Measurements from ENCODE around the gene NAV2.

GRCh38 chr11:20099527-20099926 is 386.9 kb downstream of the NAV2 start:
- TF ChIP-seq EZH2 (IDR thresholded peaks at IDR 0.05; ENCODE audit: borderline replicate concordance, insufficient read depth, low read length, poor library complexity, severe bottlenecking) (no peak), CTCF (IDR thresholded peaks at IDR 0.05; ENCODE audit: poor library complexity, severe bottlenecking) (no peak), POLR2AphosphoS5 (IDR thresholded peaks at IDR 0.05) (no peak), EP300 (conservative IDR thresholded peaks at IDR 0.05; ENCODE audit: poor library complexity, severe bottlenecking) (no peak), RAD21 (conservative IDR thresholded peaks at IDR 0.05) (no peak), MXI1 (conservative IDR thresholded peaks at IDR 0.05; ENCODE audit: poor library complexity, severe bottlenecking) (no peak), SMC3 (conservative IDR thresholded peaks at IDR 0.05; ENCODE audit: poor library complexity) (no peak), REST (IDR thresholded peaks at IDR 0.05; ENCODE audit: borderline replicate concordance) (no peak)

Measured in neural cell (in vitro differentiated cells).